OCI-LY1 (cell line): ENCODE data around the gene SPATA32.

Source experiments
- H2AFZ ChIP-seq: fragments of 200-600 bp; sonication (generic), shearing (Covaris generic); 2 replicates; pipeline ENCODE4 v1.6.0; 2014; ENCODE audit warnings: antibody characterized with exemption, mild to moderate bottlenecking, low read length
- H3F3A ChIP-seq: fragments of 200-600 bp; sonication (generic), shearing (Covaris generic); 2 replicates; pipeline ENCODE4 v1.6.0; 2014; ENCODE audit warnings: mild to moderate bottlenecking, antibody characterized with exemption, low read length, moderate library complexity; ENCODE audit not compliant: insufficient read depth
- H3K27ac ChIP-seq: fragments of 200-600 bp; sonication (generic); 2 replicates; pipeline ENCODE4 v1.5.1; 2014; ENCODE audit warnings: low read length, mixed run types, mild to moderate bottlenecking, low read depth; ENCODE audit not compliant: poor library complexity, severe bottlenecking
- H3K27me3 ChIP-seq: fragments of 200-600 bp; sonication (generic); 2 replicates; pipeline ENCODE4 v1.6.0; 2014; ENCODE audit warnings: antibody characterized with exemption, mild to moderate bottlenecking, low read length, moderate library complexity; ENCODE audit not compliant: insufficient read depth
- H3K36me3 ChIP-seq: fragments of 200-600 bp; sonication (generic); 2 replicates; pipeline ENCODE4 v1.6.1; 2014; ENCODE audit warnings: mild to moderate bottlenecking, antibody characterized with exemption, low read length, moderate library complexity, mixed read lengths; ENCODE audit not compliant: insufficient read depth
- H3K4me1 ChIP-seq: fragments of 200-600 bp; sonication (generic); 2 replicates; pipeline ENCODE4 v1.5.1; 2014; ENCODE audit warnings: mild to moderate bottlenecking, low read length, moderate library complexity; ENCODE audit not compliant: insufficient read depth, severe bottlenecking
- H3K4me2 ChIP-seq: fragments of 200-600 bp; sonication (generic), shearing (Covaris generic); 2 replicates; pipeline ENCODE4 v1.6.1; 2014; ENCODE audit warnings: low read length
- H3K4me3 ChIP-seq: fragments of 200-600 bp; sonication (generic); 2 replicates; pipeline ENCODE4 v1.5.1; 2014; ENCODE audit warnings: low read length, low read depth, mild to moderate bottlenecking, mixed read lengths; ENCODE audit not compliant: poor library complexity, severe bottlenecking
- H3K79me2 ChIP-seq: fragments of 200-600 bp; shearing (Covaris generic); 2 replicates; pipeline ENCODE4 v1.6.1; 2016; ENCODE audit warnings: mixed run types, low read length, mixed read lengths; ENCODE audit not compliant: insufficient read depth
- H3K9ac ChIP-seq: fragments of 200-600 bp; sonication (generic), shearing (Covaris generic); 2 replicates; pipeline ENCODE4 v1.6.1; 2014; ENCODE audit warnings: mild to moderate bottlenecking, low read length, mixed read lengths
- H3K9me2 ChIP-seq: fragments of 200-600 bp; sonication (generic), shearing (Covaris generic); 2 replicates; pipeline ENCODE4 v1.6.1; 2014; ENCODE audit warnings: low read depth, mild to moderate bottlenecking, low read length, mixed read lengths
- H3K9me3 ChIP-seq: fragments of 200-600 bp; shearing (Covaris generic); 2 replicates; pipeline ENCODE4 v1.6.1; 2014; ENCODE audit warnings: low read length, mixed read lengths
- H4K20me1 ChIP-seq: fragments of 200-600 bp; sonication (generic), shearing (Covaris generic); 2 replicates; pipeline ENCODE4 v1.6.0; 2016; ENCODE audit warnings: mild to moderate bottlenecking, low read length; ENCODE audit not compliant: insufficient read depth
- CTCF ChIP-seq: fragments of 200-600 bp; sonication (generic), shearing (Covaris generic); IDR thresholded peaks from 2 replicates; pipeline ENCODE4 v1.5.1; 2017; ENCODE audit warnings: mild to moderate bottlenecking, antibody characterized with exemption, low read length, moderate library complexity, mixed read lengths
- EZH2 ChIP-seq: fragments of 200-600 bp; sonication (generic), shearing (Covaris generic); IDR thresholded peaks from 2 replicates; pipeline ENCODE4 v1.8.0; 2017; ENCODE audit warnings: borderline replicate concordance, mixed run types, mild to moderate bottlenecking, antibody characterized with exemption, low read length, moderate library complexity, mixed read lengths

SPATA32 gene

GRCh38 chr17:45287526-45288500 is 25.9 kb upstream of the SPATA32 start:
- Histone ChIP-seq H2AFZ (no peak overlapping the region), H3K79me2 (no peaks in the 10 kb centered on the region), H3F3A (no peaks in the 10 kb centered on the region), H3K9me2 (no peaks in the 10 kb centered on the region), H3K4me1 (peaks cover 14% of the 10 kb centered on the region), H3K4me2 (no peak overlapping the region), H3K4me3 (no peak overlapping the region), H4K20me1 (no peaks in the 10 kb centered on the region), H3K36me3 (peaks cover 45% of the 10 kb centered on the region; the same call in 1 of the 2 replicates), H3K27me3 (no peaks in the 10 kb centered on the region), H3K9ac (no peak overlapping the region), H3K9me3 (no peaks in the 10 kb centered on the region), H3K27ac (no peak overlapping the region)
- no peak for TF ChIP-seq EZH2
- no peak for TF ChIP-seq CTCF

- H2AFZ ChIP-seq: no peak overlapping the region
- peaks cover 5% of the 10 kb centered on the region for H3K4me1 ChIP-seq
- no peaks in the 10 kb centered on the region for H3K9me2 ChIP-seq
- no peak overlapping the region for H3K4me3 ChIP-seq
- H3K27ac ChIP-seq: no peak overlapping the region
- H3K27me3 ChIP-seq: no peaks in the 10 kb centered on the region
- no peak overlapping the region for H3K4me2 ChIP-seq
- no peaks in the 10 kb centered on the region for H4K20me1 ChIP-seq
- H3K9me3 ChIP-seq: no peaks in the 10 kb centered on the region
- no peak overlapping the region for H3K9ac ChIP-seq
- H3K36me3 ChIP-seq: peaks cover 49% of the 10 kb centered on the region; the same call in 1 of the 2 replicates
- H3F3A ChIP-seq: no peaks in the 10 kb centered on the region
- TF ChIP-seq CTCF (no peak), EZH2 (no peak)
- no peaks in the 10 kb centered on the region for H3K79me2 ChIP-seq
Measured at GRCh38 chr17:45286286-45286685, 24.4 kb upstream of the SPATA32 start.

- Histone ChIP-seq H3F3A (no peaks in the 10 kb centered on the region), H2AFZ (no peak overlapping the region), H3K9me3 (no peaks in the 10 kb centered on the region), H3K4me1 (no peaks in the 10 kb centered on the region), H3K36me3 (peaks cover 38% of the 10 kb centered on the region; the same call in 1 of the 2 replicates), H3K9ac (no peak overlapping the region), H3K27ac (peak overlapping the region; percentile 12), H3K27me3 (no peaks in the 10 kb centered on the region), H3K4me3 (no peak overlapping the region), H3K4me2 (no peak overlapping the region), H4K20me1 (no peaks in the 10 kb centered on the region), H3K9me2 (no peaks in the 10 kb centered on the region), H3K79me2 (no peaks in the 10 kb centered on the region)
- TF ChIP-seq EZH2: no peak
- peak; percentile 65 for TF ChIP-seq CTCF
Measured at GRCh38 chr17:45284176-45285140, 22.6 kb upstream of the SPATA32 start.
